GM12878 (cell line): ENCODE measurements around the gene VAT1. TPM values are rescaled to one million over a fixed set of nuclear protein-coding genes. Genes with fewer than 3 reads are reported as not detected.

ENCODE experiments used
- ATAC-seq: fragments of 200-7000 bp; cut with Tn5 transposase; 3 replicates; pipeline ENCODE4 v1.9.1; 2020; ENCODE audit warnings: mild to moderate bottlenecking, moderate library complexity
- BruUV-seq: library from RNA; stranded (reverse); fragments of 400-500 nt; replicated peaks from 2 replicates; lab custom pipeline; 2021; lab: Mats Ljungman, UMichigan
- CTCF ChIA-PET: fragments of 300-600 bp; sonication (Branson Sonifier 250); formaldehyde crosslinking; extraction: SDS; loops from one replicate; lab custom pipeline; 2021; ENCODE audit warnings: inconsistent platforms; lab: Yijun Ruan, JAX
- POLR2A ChIA-PET: fragments of 350-600 bp; formaldehyde crosslinking; extraction: SDS; loops from one replicate; lab custom pipeline; 2021; ENCODE audit warnings: inconsistent platforms; lab: Charles Lee
- RAD21 ChIA-PET: fragments of 300-600 bp; sonication (Branson Sonifier 250); formaldehyde crosslinking; loops from one replicate; lab custom pipeline; 2023; ENCODE audit warnings: antibody characterized with exemption; ENCODE audit not compliant: unreplicated experiment; lab: Charles Lee
- SMC1A ChIA-PET: fragments of 300-600 bp; sonication (Branson Sonifier 250); formaldehyde crosslinking; loops from one replicate; lab custom pipeline; 2023; ENCODE audit not compliant: unreplicated experiment, uncharacterized antibody; lab: Charles Lee
- DNase-seq: peaks from one replicate; pipeline ENCODE4 v3.0.0-alpha.2; 2011; ENCODE audit warnings: low read depth, low spot score
- FAIRE-seq: peaks from 3 replicates; lab custom pipeline; 2011; peaks lifted over from hg19 to GRCh38; lab: Jason Lieb, UNC
- H2AFZ ChIP-seq: 2 replicates; pipeline ENCODE4 v1.6.0; 2011; ENCODE audit warnings: low read depth, low read length, control low read depth; ENCODE audit not compliant: control insufficient read depth
- H3K27ac ChIP-seq: 2 replicates; pipeline ENCODE4 v1.5.1; 2011; ENCODE audit warnings: control low read depth; ENCODE audit not compliant: control insufficient read depth, insufficient read depth
- H3K27me3 ChIP-seq, 2 experiments: replicated peaks in 1 of 2; 2 replicates each; pipeline versions ENCODE4 v1.6.0 to v1.6.1; 2011; ENCODE audit warnings: low read length in 1 of 2; ENCODE audit not compliant: control insufficient read depth in 2 of 2, insufficient read depth in 2 of 2
- H3K36me3 ChIP-seq, 2 experiments: 2 replicates each; pipeline ENCODE4 v1.5.1; 2011; ENCODE audit warnings: low read length in 1 of 2; ENCODE audit not compliant: control insufficient read depth in 2 of 2, insufficient read depth in 2 of 2
- H3K4me1 ChIP-seq: 2 replicates; pipeline ENCODE4 v1.6.1; 2011; ENCODE audit warnings: mild to moderate bottlenecking, low read length, moderate library complexity, mixed read lengths; ENCODE audit not compliant: control insufficient read depth, insufficient read depth
- H3K4me2 ChIP-seq: 2 replicates; pipeline ENCODE4 v1.6.0; 2011; ENCODE audit warnings: control low read depth; ENCODE audit not compliant: control insufficient read depth, insufficient read depth
- H3K4me3 ChIP-seq: fragments of 200-600 bp; sonication (generic); 2 replicates; pipeline ENCODE4 v1.5.1; 2016
- H3K79me2 ChIP-seq: 2 replicates; pipeline ENCODE4 v1.6.0; 2011; ENCODE audit warnings: low read length; ENCODE audit not compliant: control insufficient read depth, insufficient read depth
- H3K9ac ChIP-seq: 2 replicates; pipeline ENCODE4 v1.8.0; 2011; ENCODE audit warnings: low read length, control low read depth, mixed read lengths; ENCODE audit not compliant: control insufficient read depth, insufficient read depth
- H3K9me3 ChIP-seq: replicated peaks from 3 replicates; pipeline ENCODE4 v1.5.1; 2011; ENCODE audit warnings: mild to moderate bottlenecking, low read length; ENCODE audit not compliant: control insufficient read depth, insufficient read depth
- H4K20me1 ChIP-seq: 2 replicates; pipeline ENCODE4 v1.6.0; 2011; ENCODE audit not compliant: control insufficient read depth, insufficient read depth
- BACH1 ChIP-seq: fragments of 450-650 bp; IDR thresholded peaks from 2 replicates; pipeline ENCODE4 v1.6.1; 2017; ENCODE audit warnings: mild to moderate bottlenecking, borderline replicate concordance
- BMI1 ChIP-seq: fragments of 450-650 bp; IDR thresholded peaks from 2 replicates; pipeline ENCODE4 v1.6.1; 2016; ENCODE audit warnings: mild to moderate bottlenecking, moderate library complexity, borderline replicate concordance
- EED ChIP-seq: sonication (generic); IDR thresholded peaks from 2 replicates; pipeline ENCODE4 v1.6.1; 2016; ENCODE audit warnings: antibody characterized with exemption, low read depth
- MEF2A ChIP-seq: IDR thresholded peaks from 2 replicates; pipeline ENCODE4 v1.6.1; 2011; ENCODE audit warnings: low read depth, mild to moderate bottlenecking, low read length, moderate library complexity; ENCODE audit not compliant: insufficient read depth
- RELB ChIP-seq: fragments of 450-650 bp; IDR thresholded peaks from 2 replicates; pipeline ENCODE4 v1.6.1; 2017; ENCODE audit warnings: low read depth, mild to moderate bottlenecking, moderate library complexity
- TCF3 ChIP-seq: IDR thresholded peaks from 2 replicates; pipeline ENCODE4 v1.6.1; 2012; ENCODE audit warnings: low read depth, mild to moderate bottlenecking, low read length, borderline replicate concordance; ENCODE audit not compliant: insufficient read depth
- WGBS: methylation state at CpG from one replicate; pipeline ENCODE4 v1.1.6; 2016; ENCODE audit warnings: low lambda C conversion rate; ENCODE audit not compliant: insufficient replicate concordance, insufficient coverage; ENCODE audit errors: missing lambda C conversion rate; 5-methylcytosine and 5-hydroxymethylcytosine counted together
- in situ Hi-C: fragments of 300-500 bp; cut with MboI; formaldehyde crosslinking; loops from 9 replicates; pipeline ENCODE4 v1.14.3; 2018; ENCODE audit warnings: mixed read lengths
- intact Hi-C: fragments of 100-400 bp; cut with micrococcal nuclease; formaldehyde crosslinking; loops from one replicate; pipeline ENCODE4 v1.14.2; 2022; ENCODE audit not compliant: unreplicated experiment
- polyA plus RNA-seq, 11 experiments: library from polyadenylated mRNA; depleted of rRNA in 4 of 11; unstranded in 6 of 11; stranded (reverse) in 5 of 11; fragments of >200 nt; fragmentation: Nextera tagmentation in 4 of 11; fragmentation: Illumina TruSeq in 1 of 11; extraction: Ambion mirVana in 4 of 11; extraction: Trizol in 1 of 11; gene quantifications; 1 replicate in 1 of 11; 2 replicates in 10 of 11; pipeline versions ENCODE4 v1.2.1 to v1.2.3, GENCODE V29; 2011 to 2016; ENCODE audit warnings: inconsistent platforms in 2 of 11, missing spikeins in 2 of 11, low read depth in 1 of 11
- total RNA-seq, 4 experiments: library from RNA; depleted of rRNA in 3 of 4; stranded (reverse); fragments of >200 nt in 3 of 4; fragmentation: Illumina TruSeq in 1 of 4; extraction: Trizol in 1 of 4; gene quantifications; 2 replicates each; pipeline versions ENCODE4 v1.2.1 to v1.2.3, GENCODE V29; 2013 to 2021

VAT1 gene
- total and polyA plus RNA-seq, 10 of the 15 experiments (the other 5 are each of a cell fraction or from before 2014, with no cell fraction given) = 5.0 to 19.8 (median 8.2) TPM

GRCh38 chr17:43051969-43052368 is 29.8 kb upstream of the VAT1 start (continued):
- TF ChIP-seq TCF3 = no peak
- no peak for TF ChIP-seq RELB
- no peak for TF ChIP-seq BMI1

- H3K36me3 ChIP-seq = 0 out of 4 replicates have a peak, but pooled peaks cover 0 to 7% of the 10 kb centered on the region in 2 experiments
- ATAC-seq (no peak), DNase-seq (no peak)
- no TSS peak for BruUV-seq
- POLR2A ChIA-PET = interaction anchor here (0.6 kb wide), 1 partner anchor 52 kb away, joined by 5 read pairs; no protein-coding TSS in a partner anchor
- no peaks in the 10 kb centered on the region for H3K27me3 ChIP-seq
- TF ChIP-seq MEF2A = no peak
- no peak for TF ChIP-seq EED
- no peak for TF ChIP-seq BACH1
- TF ChIP-seq, all 136 proteins: peak for 0
- Histone ChIP-seq H2AFZ (no peak overlapping the region), H3K4me1 (no peaks in the 10 kb centered on the region), H3K9me3 (no peaks in the 10 kb centered on the region), H4K20me1 (no peaks in the 10 kb centered on the region), H3K9ac (no peak overlapping the region), H3K27ac (no peak overlapping the region), H3K4me2 (no peak overlapping the region), H3K79me2 (no peaks in the 10 kb centered on the region), H3K4me3 (no peak overlapping the region)
- FAIRE-seq = no peak
- WGBS = 74% methylated on average over 4 of the region's 4 CpGs
- in situ Hi-C loops = no loop called here
- CTCF ChIA-PET = interaction anchor here (1.2 kb wide), 1 partner anchor 15 kb away, joined by 3 read pairs; no protein-coding TSS in a partner anchor
- intact Hi-C loops = no loop called here
- SMC1A ChIA-PET = interaction anchor here (0.6 to 1.2 kb wide), 2 partner anchors 37 to 176 kb away, joined by 3 to 4 read pairs; no protein-coding TSS in a partner anchor
- RAD21 ChIA-PET = no interaction called here
These were observed 21.8 kb upstream of the VAT1 start for GRCh38 chr17:43044024-43044423.
